ENCODE results near the gene ANXA2R.

Gene ANXA2R

GRCh38 chr5:43045236-43045635 is 5.1 kb upstream of the ANXA2R start:
- no peak for ATAC-seq

DNA sequence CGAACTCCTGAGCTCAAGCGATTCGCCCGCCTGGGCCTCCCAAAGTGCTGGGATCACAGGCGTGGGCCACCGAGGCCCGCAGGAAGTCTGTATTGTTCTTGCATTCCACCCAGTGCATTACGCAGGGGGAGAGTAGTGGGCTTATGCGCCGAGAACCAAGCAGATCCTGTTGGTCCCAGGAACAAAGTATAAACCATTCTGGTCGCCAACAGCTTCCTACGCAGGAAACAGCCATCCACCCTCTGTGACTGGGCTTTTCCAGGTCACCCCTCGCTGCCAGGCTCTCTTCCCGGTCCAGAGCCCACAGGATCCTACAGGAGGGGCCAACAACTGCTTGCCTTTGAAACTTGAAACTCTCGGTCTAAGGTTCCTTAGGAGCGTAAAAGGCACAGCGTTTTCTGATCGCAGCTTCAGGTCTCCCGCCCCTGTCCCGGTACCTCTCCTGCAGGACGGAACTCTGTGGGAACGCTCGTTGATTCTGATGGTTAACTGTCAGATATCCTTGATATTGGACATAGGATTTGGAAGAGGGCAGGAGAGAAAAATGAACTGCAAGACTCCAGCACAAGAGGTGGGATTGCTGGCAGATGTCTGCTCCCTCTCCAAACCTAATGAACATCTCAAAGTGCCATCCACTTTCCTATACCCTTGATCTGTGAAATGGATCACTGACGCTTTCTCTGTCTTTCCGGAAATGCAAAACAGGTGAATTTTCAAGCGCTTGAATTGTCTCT is 4.2 kb upstream of the ANXA2R start:
- no peak for ATAC-seq
- TF ChIP-seq, protein P1, sequence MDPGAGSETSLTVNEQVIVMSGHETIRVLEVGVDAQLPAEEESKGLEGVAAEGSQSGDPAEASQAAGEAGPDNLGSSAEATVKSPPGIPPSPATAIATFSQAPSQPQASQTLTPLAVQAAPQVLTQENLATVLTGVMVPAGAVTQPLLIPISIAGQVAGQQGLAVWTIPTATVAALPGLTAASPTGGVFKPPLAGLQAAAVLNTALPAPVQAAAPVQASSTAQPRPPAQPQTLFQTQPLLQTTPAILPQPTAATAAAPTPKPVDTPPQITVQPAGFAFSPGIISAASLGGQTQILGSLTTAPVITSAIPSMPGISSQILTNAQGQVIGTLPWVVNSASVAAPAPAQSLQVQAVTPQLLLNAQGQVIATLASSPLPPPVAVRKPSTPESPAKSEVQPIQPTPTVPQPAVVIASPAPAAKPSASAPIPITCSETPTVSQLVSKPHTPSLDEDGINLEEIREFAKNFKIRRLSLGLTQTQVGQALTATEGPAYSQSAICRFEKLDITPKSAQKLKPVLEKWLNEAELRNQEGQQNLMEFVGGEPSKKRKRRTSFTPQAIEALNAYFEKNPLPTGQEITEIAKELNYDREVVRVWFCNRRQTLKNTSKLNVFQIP (CRISPR knock-in tag; IDR thresholded peaks at IDR 0.05; ENCODE audit: borderline replicate concordance, low read depth) = no peak
- TF ChIP-seq BACH2 (CRISPR knock-in tag; IDR thresholded peaks at IDR 0.05; ENCODE audit: borderline replicate concordance) (no peak), GLIS3 (CRISPR knock-in tag; IDR thresholded peaks at IDR 0.05) (no peak), ZNF8 (CRISPR knock-in tag; IDR thresholded peaks at IDR 0.05) (no peak), ZNF70 (CRISPR knock-in tag; IDR thresholded peaks at IDR 0.05) (no peak), TCF4 (CRISPR knock-in tag; IDR thresholded peaks at IDR 0.05; ENCODE audit: borderline replicate concordance) (no peak), CSDC2 (CRISPR knock-in tag; IDR thresholded peaks at IDR 0.05) (no peak), ZC3H10 (CRISPR knock-in tag; IDR thresholded peaks at IDR 0.05) (no peak)
- TF ChIP-seq, protein P2, sequence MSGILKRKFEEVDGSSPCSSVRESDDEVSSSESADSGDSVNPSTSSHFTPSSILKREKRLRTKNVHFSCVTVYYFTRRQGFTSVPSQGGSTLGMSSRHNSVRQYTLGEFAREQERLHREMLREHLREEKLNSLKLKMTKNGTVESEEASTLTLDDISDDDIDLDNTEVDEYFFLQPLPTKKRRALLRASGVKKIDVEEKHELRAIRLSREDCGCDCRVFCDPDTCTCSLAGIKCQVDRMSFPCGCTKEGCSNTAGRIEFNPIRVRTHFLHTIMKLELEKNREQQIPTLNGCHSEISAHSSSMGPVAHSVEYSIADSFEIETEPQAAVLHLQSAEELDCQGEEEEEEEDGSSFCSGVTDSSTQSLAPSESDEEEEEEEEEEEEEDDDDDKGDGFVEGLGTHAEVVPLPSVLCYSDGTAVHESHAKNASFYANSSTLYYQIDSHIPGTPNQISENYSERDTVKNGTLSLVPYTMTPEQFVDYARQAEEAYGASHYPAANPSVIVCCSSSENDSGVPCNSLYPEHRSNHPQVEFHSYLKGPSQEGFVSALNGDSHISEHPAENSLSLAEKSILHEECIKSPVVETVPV (CRISPR knock-in tag; IDR thresholded peaks at IDR 0.05) = no peak
- TF ChIP-seq, protein P3, sequence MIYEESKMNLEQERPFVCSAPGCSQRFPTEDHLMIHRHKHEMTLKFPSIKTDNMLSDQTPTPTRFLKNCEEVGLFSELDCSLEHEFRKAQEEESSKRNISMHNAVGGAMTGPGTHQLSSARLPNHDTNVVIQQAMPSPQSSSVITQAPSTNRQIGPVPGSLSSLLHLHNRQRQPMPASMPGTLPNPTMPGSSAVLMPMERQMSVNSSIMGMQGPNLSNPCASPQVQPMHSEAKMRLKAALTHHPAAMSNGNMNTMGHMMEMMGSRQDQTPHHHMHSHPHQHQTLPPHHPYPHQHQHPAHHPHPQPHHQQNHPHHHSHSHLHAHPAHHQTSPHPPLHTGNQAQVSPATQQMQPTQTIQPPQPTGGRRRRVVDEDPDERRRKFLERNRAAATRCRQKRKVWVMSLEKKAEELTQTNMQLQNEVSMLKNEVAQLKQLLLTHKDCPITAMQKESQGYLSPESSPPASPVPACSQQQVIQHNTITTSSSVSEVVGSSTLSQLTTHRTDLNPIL (CRISPR knock-in tag; IDR thresholded peaks at IDR 0.05; ENCODE audit: low read depth) = no peak

More at GRCh38 chr5:43045236-43045635, 5.1 kb upstream of the ANXA2R start:
- TF ChIP-seq PPARA (CRISPR knock-in tag; IDR thresholded peaks at IDR 0.05; ENCODE audit: borderline replicate concordance) = no peak
- TF ChIP-seq CSDC2 (CRISPR knock-in tag; IDR thresholded peaks at IDR 0.05) = no peak
- TF ChIP-seq, protein P3 (CRISPR knock-in tag; IDR thresholded peaks at IDR 0.05; ENCODE audit: low read depth) = no peak
- TF ChIP-seq ISL1 (CRISPR knock-in tag; IDR thresholded peaks at IDR 0.05) = no peak
- TF ChIP-seq TCF4 (CRISPR knock-in tag; IDR thresholded peaks at IDR 0.05; ENCODE audit: borderline replicate concordance) = no peak
- no peak for TF ChIP-seq ZC3H10 (CRISPR knock-in tag; IDR thresholded peaks at IDR 0.05)
- TF ChIP-seq ZNF70 (CRISPR knock-in tag; IDR thresholded peaks at IDR 0.05) = no peak
- TF ChIP-seq ZFP30 (CRISPR knock-in tag; IDR thresholded peaks at IDR 0.05) = no peak

- no peak for ATAC-seq
- no peak for TF ChIP-seq ZC3H10 (CRISPR knock-in tag; IDR thresholded peaks at IDR 0.05)
- TF ChIP-seq, protein P3 (CRISPR knock-in tag; IDR thresholded peaks at IDR 0.05; ENCODE audit: low read depth) = no peak
- no peak for TF ChIP-seq OSR1 (CRISPR knock-in tag; IDR thresholded peaks at IDR 0.05)
- TF ChIP-seq ISL1 (CRISPR knock-in tag; IDR thresholded peaks at IDR 0.05) = no peak
- TF ChIP-seq, protein P2 (CRISPR knock-in tag; IDR thresholded peaks at IDR 0.05) = no peak
- no peak for TF ChIP-seq BACH2 (CRISPR knock-in tag; IDR thresholded peaks at IDR 0.05; ENCODE audit: borderline replicate concordance)
- TF ChIP-seq SNAI2 (CRISPR knock-in tag; IDR thresholded peaks at IDR 0.05) = no peak
- no peak for TF ChIP-seq TOX (CRISPR knock-in tag; IDR thresholded peaks at IDR 0.05; ENCODE audit: borderline replicate concordance)
- TF ChIP-seq ZFP30 (CRISPR knock-in tag; IDR thresholded peaks at IDR 0.05) = no peak
- no peak for TF ChIP-seq TCF4 (CRISPR knock-in tag; IDR thresholded peaks at IDR 0.05; ENCODE audit: borderline replicate concordance)
- TF ChIP-seq RARB (CRISPR knock-in tag; IDR thresholded peaks at IDR 0.05) = no peak
- no peak for TF ChIP-seq TSHZ2 (CRISPR knock-in tag; IDR thresholded peaks at IDR 0.05)
- no peak for TF ChIP-seq PPARA (CRISPR knock-in tag; IDR thresholded peaks at IDR 0.05; ENCODE audit: borderline replicate concordance)
- TF ChIP-seq ZNF70 (CRISPR knock-in tag; IDR thresholded peaks at IDR 0.05) = no peak
- no peak for TF ChIP-seq ZNF565 (CRISPR knock-in tag; conservative IDR thresholded peaks at IDR 0.05; ENCODE audit: low read depth)
- TF ChIP-seq ARNTL (CRISPR knock-in tag; IDR thresholded peaks at IDR 0.05; ENCODE audit: borderline replicate concordance, low read depth) = no peak
- TF ChIP-seq CSDC2 (CRISPR knock-in tag; IDR thresholded peaks at IDR 0.05) = no peak
Measured at GRCh38 chr5:43043400-43043756, 3.3 kb upstream of the ANXA2R start.
